IMR-90 (cell line): ENCODE measurements around the gene PPP1R17. TPM values are rescaled to one million over a fixed set of nuclear protein-coding genes. Genes with fewer than 3 reads are reported as not detected.
A peak's percentile ranks its signal among the peaks of the same experiment; 100 is the strongest.

Experiments used
- ATAC-seq: fragments of 200-7000 bp; cut with Tn5 transposase; 2 replicates; pipeline ENCODE4 v1.9.1; 2020; ENCODE audit warnings: low read depth, mild to moderate bottlenecking, moderate library complexity
- BruUV-seq: library from RNA; stranded (reverse); fragments of 400-500 nt; replicated peaks from 2 replicates; lab custom pipeline; 2021; lab: Mats Ljungman, UMichigan
- CTCF ChIA-PET: fragments of 300-600 bp; formaldehyde crosslinking; extraction: SDS; loops from one replicate; lab custom pipeline; 2021; ENCODE audit warnings: antibody characterized with exemption; lab: Yijun Ruan, JAX
- POLR2A ChIA-PET: fragments of 300-600 bp; sonication (Branson Sonifier 250); formaldehyde crosslinking; loops from one replicate; lab custom pipeline; 2022; ENCODE audit warnings: antibody characterized with exemption; ENCODE audit not compliant: unreplicated experiment; lab: Charles Lee
- DNase-seq: peaks from one replicate; pipeline ENCODE4 v3.0.0; 2013
- H2AFZ ChIP-seq: replicated peaks from 2 replicates; pipeline ENCODE3; 2013; ENCODE audit warnings: low read length, mild to moderate bottlenecking; ENCODE audit not compliant: poor library complexity
- H2AK5ac ChIP-seq: 2 replicates; pipeline ENCODE4 v1.6.1; 2013; ENCODE audit warnings: low read depth, low read length, inconsistent platforms
- H2AK9ac ChIP-seq: replicated peaks from 2 replicates; pipeline ENCODE3; 2013; ENCODE audit warnings: mild to moderate bottlenecking, low read depth, low read length, moderate library complexity; ENCODE audit not compliant: poor library complexity
- H2BK120ac ChIP-seq: 2 replicates; pipeline ENCODE4 v1.6.1; 2013; ENCODE audit warnings: low read depth, low read length, inconsistent platforms
- H2BK15ac ChIP-seq: 3 replicates; pipeline ENCODE4 v1.6.1; 2013; ENCODE audit warnings: low read depth, low read length, inconsistent platforms
- H2BK20ac ChIP-seq: 2 replicates; pipeline ENCODE4 v1.6.1; 2013; ENCODE audit warnings: low read depth, mild to moderate bottlenecking, inconsistent platforms, low read length, moderate library complexity
- H2BK5ac ChIP-seq: 2 replicates; pipeline ENCODE4 v1.6.1; 2013; ENCODE audit warnings: mild to moderate bottlenecking, low read depth, low read length, inconsistent platforms; ENCODE audit not compliant: poor library complexity, severe bottlenecking
- H3K14ac ChIP-seq: replicated peaks from 2 replicates; pipeline ENCODE4 v1.6.1; 2013; ENCODE audit warnings: low read depth, low read length, inconsistent platforms
- H3K18ac ChIP-seq: 2 replicates; pipeline ENCODE4 v1.6.1; 2013; ENCODE audit warnings: low read depth, low read length, control low read depth
- H3K23ac ChIP-seq: 2 replicates; pipeline ENCODE4 v1.6.1; 2013; ENCODE audit warnings: low read depth, low read length, inconsistent platforms
- H3K27ac ChIP-seq: 2 replicates; pipeline ENCODE4 v1.5.1; 2013; ENCODE audit warnings: mild to moderate bottlenecking, control low read depth, low read length; ENCODE audit not compliant: insufficient read depth
- H3K27me3 ChIP-seq: 2 replicates; pipeline ENCODE4 v1.6.1; 2013; ENCODE audit warnings: low read length; ENCODE audit not compliant: control insufficient read depth, insufficient read depth
- H3K36me3 ChIP-seq: 2 replicates; pipeline ENCODE4 v1.6.1; 2013; ENCODE audit warnings: low read length, mixed read lengths; ENCODE audit not compliant: control insufficient read depth, insufficient read depth
- H3K4ac ChIP-seq: 2 replicates; pipeline ENCODE4 v1.6.1; 2013; ENCODE audit warnings: low read depth, low read length, inconsistent platforms
- H3K4me1 ChIP-seq: 2 replicates; pipeline ENCODE4 v1.6.1; 2013; ENCODE audit warnings: low read length, mixed read lengths; ENCODE audit not compliant: control insufficient read depth, insufficient read depth
- H3K4me2 ChIP-seq: 2 replicates; pipeline ENCODE4 v1.6.1; 2013; ENCODE audit warnings: low read depth, mild to moderate bottlenecking, control low read depth, low read length, moderate library complexity
- H3K4me3 ChIP-seq: 2 replicates; pipeline ENCODE4 v1.5.1; 2013; ENCODE audit warnings: low read depth, mild to moderate bottlenecking, control low read depth, low read length, moderate library complexity; ENCODE audit not compliant: insufficient read depth
- H3K56ac ChIP-seq: 2 replicates; pipeline ENCODE4 v1.6.1; 2013; ENCODE audit warnings: low read length, inconsistent platforms; ENCODE audit not compliant: insufficient read depth; ENCODE audit errors: extremely low read depth
- H3K79me1 ChIP-seq, 2 experiments: 2 replicates each; pipeline ENCODE4 v1.6.1; 2013; ENCODE audit warnings: low read length in 2 of 2, inconsistent platforms in 1 of 2, low read depth in 1 of 2
- H3K9ac ChIP-seq: 2 replicates; pipeline ENCODE4 v1.6.1; 2013; ENCODE audit warnings: low read depth, low read length, control low read depth
- H3K9me1 ChIP-seq: 2 replicates; pipeline ENCODE4 v1.6.1; 2013; ENCODE audit warnings: low read length, inconsistent platforms; ENCODE audit not compliant: insufficient read depth
- H3K9me3 ChIP-seq: 2 replicates; pipeline ENCODE4 v1.6.1; 2013; ENCODE audit warnings: low read length; ENCODE audit not compliant: control insufficient read depth, insufficient read depth
- H4K20me1 ChIP-seq: 2 replicates; pipeline ENCODE4 v1.6.1; 2013; ENCODE audit warnings: low read length, inconsistent platforms; ENCODE audit not compliant: insufficient read depth
- H4K5ac ChIP-seq: 2 replicates; pipeline ENCODE4 v1.6.1; 2013; ENCODE audit warnings: mild to moderate bottlenecking, low read depth, low read length, control low read depth
- H4K8ac ChIP-seq, 2 experiments: 2 replicates each; pipeline ENCODE4 v1.6.1; 2013; ENCODE audit warnings: low read depth in 2 of 2, low read length in 2 of 2, control low read depth in 1 of 2, inconsistent platforms in 1 of 2
- H4K91ac ChIP-seq: 2 replicates; pipeline ENCODE4 v1.6.1; 2013; ENCODE audit warnings: low read depth, low read length, inconsistent platforms; ENCODE audit not compliant: insufficient read depth
- BHLHE40 ChIP-seq: fragments of 150-350 bp; IDR thresholded peaks from 2 replicates; pipeline ENCODE4 v1.6.1; 2016; ENCODE audit warnings: mild to moderate bottlenecking, low read depth, low read length
- CEBPB ChIP-seq: IDR thresholded peaks from 2 replicates; pipeline ENCODE4 v1.6.1; 2012; ENCODE audit warnings: low read depth, low read length, improper control_type of control experiment
- CHD1 ChIP-seq: IDR thresholded peaks from 2 replicates; pipeline ENCODE4 v1.6.1; 2012; ENCODE audit warnings: low read depth, low read length, improper control_type of control experiment
- CTCF ChIP-seq: conservative IDR thresholded peaks from 2 replicates; pipeline ENCODE4 v1.5.1; 2012; ENCODE audit warnings: mild to moderate bottlenecking, low read depth, low read length, improper control_type of control experiment
- ELK1 ChIP-seq: fragments of 150-350 bp; IDR thresholded peaks from 2 replicates; pipeline ENCODE4 v1.6.1; 2016; ENCODE audit warnings: low read depth, mild to moderate bottlenecking, low read length, moderate library complexity, borderline replicate concordance
- FOS ChIP-seq: fragments of 150-350 bp; IDR thresholded peaks from 2 replicates; pipeline ENCODE4 v1.6.1; 2016; ENCODE audit warnings: low read depth, low read length
- MAFK ChIP-seq: IDR thresholded peaks from 2 replicates; pipeline ENCODE4 v1.6.1; 2012; ENCODE audit warnings: low read depth, low read length, improper control_type of control experiment
- MAZ ChIP-seq: IDR thresholded peaks from 2 replicates; pipeline ENCODE4 v1.6.1; 2012; ENCODE audit warnings: low read depth, mild to moderate bottlenecking, low read length, improper control_type of control experiment, moderate library complexity, borderline replicate concordance
- MXI1 ChIP-seq: IDR thresholded peaks from 2 replicates; pipeline ENCODE4 v1.6.1; 2012; ENCODE audit warnings: low read depth, mild to moderate bottlenecking, low read length, moderate library complexity, borderline replicate concordance
- NFE2L2 ChIP-seq: fragments of 150-350 bp; IDR thresholded peaks from 2 replicates; pipeline ENCODE4 v1.6.1; 2016; ENCODE audit warnings: low read depth, mild to moderate bottlenecking, low read length
- POLR2A ChIP-seq: IDR thresholded peaks from 2 replicates; pipeline ENCODE4 v1.6.1; 2012; ENCODE audit warnings: mild to moderate bottlenecking, low read depth, low read length
- RAD21 ChIP-seq: IDR thresholded peaks from 2 replicates; pipeline ENCODE4 v1.6.1; 2012; ENCODE audit warnings: low read length, improper control_type of control experiment
- RCOR1 ChIP-seq: IDR thresholded peaks from 2 replicates; pipeline ENCODE4 v1.6.1; 2012; ENCODE audit warnings: mild to moderate bottlenecking, low read length, improper control_type of control experiment; ENCODE audit not compliant: insufficient replicate concordance
- RFX5 ChIP-seq: IDR thresholded peaks from 2 replicates; pipeline ENCODE4 v1.8.0; 2012; ENCODE audit warnings: low read depth, mild to moderate bottlenecking, low read length, moderate library complexity
- SMC3 ChIP-seq: fragments of 150-350 bp; IDR thresholded peaks from 2 replicates; pipeline ENCODE4 v1.6.1; 2016; ENCODE audit warnings: low read depth, mild to moderate bottlenecking, antibody characterized with exemption, low read length, moderate library complexity
- USF2 ChIP-seq: fragments of 150-350 bp; IDR thresholded peaks from 2 replicates; pipeline ENCODE4 v1.6.1; 2017; ENCODE audit warnings: mild to moderate bottlenecking, antibody characterized with exemption, low read length, low read depth
- WGBS, 2 experiments: methylation state at CpG; one replicate each; pipeline versions ENCODE4 v1.1.5 to v1.1.7; 2013; ENCODE audit warnings: missing lambda C conversion rate in 2 of 2; ENCODE audit not compliant: insufficient read length in 1 of 2; ENCODE audit errors: extremely low coverage in 2 of 2; 5-methylcytosine and 5-hydroxymethylcytosine counted together
- dilution Hi-C: fragments of 300-500 bp; cut with HindIII; formaldehyde crosslinking; loops from one replicate; pipeline ENCODE4 v1.14.3; 2018; ENCODE audit warnings: low sequenced_read_pairs; ENCODE audit not compliant: unreplicated experiment
- in situ Hi-C: fragments of 300-500 bp; cut with MboI; formaldehyde crosslinking; loops from 3 replicates; pipeline ENCODE4 v1.14.3; 2019; ENCODE audit warnings: low sequenced_read_pairs, inconsistent platforms, mixed read lengths
- intact Hi-C: fragments of 100-400 bp; cut with micrococcal nuclease; formaldehyde crosslinking; loops from 2 replicates; pipeline ENCODE4 v1.10.0; 2022
- polyA plus RNA-seq, 3 experiments: library from polyadenylated mRNA; depleted of rRNA; stranded (reverse); fragments of >200 nt; gene quantifications; 2 replicates each; pipeline ENCODE4 v1.2.3, GENCODE V29; 2012; ENCODE audit warnings: low replicate concordance in 1 of 3
- total RNA-seq: library from RNA; depleted of rRNA; stranded (reverse); fragments of >200 nt; gene quantifications from 2 replicates; pipeline ENCODE4 v1.2.3, GENCODE V29; 2012

PPP1R17 gene
- total and polyA plus RNA-seq, 2 of the 4 experiments (the other 2 are of a cell fraction): not detected

DNA sequence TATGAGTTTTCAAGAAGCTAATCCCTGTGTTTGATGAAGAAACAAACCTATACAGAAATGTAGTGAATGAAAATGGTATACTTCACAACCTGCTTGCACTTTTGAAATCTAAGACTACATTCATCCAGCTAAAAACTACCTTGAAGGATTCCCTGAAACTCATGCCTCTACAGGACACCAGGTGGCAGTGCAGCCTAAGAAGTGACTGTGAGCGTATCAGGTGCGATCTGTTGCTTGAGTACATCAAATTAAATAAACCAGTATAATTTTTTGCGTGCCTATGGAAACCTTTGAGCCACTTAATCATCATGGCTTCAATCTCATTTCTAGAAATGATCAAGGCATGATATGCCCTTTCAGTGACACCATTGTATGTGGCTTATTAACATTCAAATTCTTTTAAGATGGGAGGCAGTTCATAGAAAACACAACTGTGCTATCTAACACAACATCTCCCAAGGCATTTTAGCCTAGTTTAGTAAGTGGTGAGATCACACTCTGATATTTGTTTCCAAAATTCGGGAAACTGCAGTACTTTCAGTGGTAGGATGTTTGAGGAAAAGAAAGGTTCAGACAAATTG, 57.4 kb downstream of the PPP1R17 start:
- in situ Hi-C loops (loop anchor here (5.0 to 10.0 kb wide), 3 partner anchors 458 to 738 kb away; no protein-coding TSS in a partner anchor), dilution Hi-C loops (no loop called here), intact Hi-C loops (loop anchor here (1.0 to 5.0 kb wide), 5 partner anchors 326 to 735 kb away; partner anchors contain the start of gene PDE1C)
- no peak overlapping the region for H2AK9ac ChIP-seq
- H3K23ac ChIP-seq: no peak overlapping the region
- ChIA-PET CTCF (interaction anchor here (0.6 to 1.1 kb wide), 5 partner anchors 16 to 735 kb away, joined by 3 to 13 read pairs (median 3); no protein-coding TSS in a partner anchor), POLR2A (no interaction called here)
- DNase-seq (peak; percentile 73), ATAC-seq (peak; percentile 91)
- no peak overlapping the region for H2BK20ac ChIP-seq
- H4K20me1 ChIP-seq: no peaks in the 10 kb centered on the region
- BruUV-seq: no TSS peak
- no peak overlapping the region for H3K14ac ChIP-seq
- H2AFZ ChIP-seq: no peak overlapping the region
- H3K79me1 ChIP-seq: no peaks in the 10 kb centered on the region
- H2BK15ac ChIP-seq: no peak overlapping the region
- no peak overlapping the region for H3K4me2 ChIP-seq
- H3K4me1 ChIP-seq: peaks cover 3% of the 10 kb centered on the region; the same call in 1 of the 2 replicates
- H2BK120ac ChIP-seq: no peak overlapping the region
- no peak overlapping the region for H3K4ac ChIP-seq
- H3K56ac ChIP-seq: no peak overlapping the region
- no peak overlapping the region for H4K91ac ChIP-seq
- H3K9ac ChIP-seq: no peak overlapping the region
- no peaks in the 10 kb centered on the region for H3K27me3 ChIP-seq
- no peaks in the 10 kb centered on the region for H3K36me3 ChIP-seq
- no peak overlapping the region for H4K8ac ChIP-seq
- no peak overlapping the region for H2BK5ac ChIP-seq
- no CpG with 5 or more reads among the region's 4 CpGs for WGBS, 2 experiments
- no peak overlapping the region for H4K5ac ChIP-seq
- H2AK5ac ChIP-seq: no peak overlapping the region
- no peak for TF ChIP-seq ELK1
- TF ChIP-seq RFX5: no peak
- TF ChIP-seq MAFK: no peak
- no peak for TF ChIP-seq USF2
- peak; percentile 95 for TF ChIP-seq RAD21
- TF ChIP-seq NFE2L2: no peak
- no peak for TF ChIP-seq MXI1
- no peak for TF ChIP-seq RCOR1
- no peak for TF ChIP-seq FOS
- no peak for TF ChIP-seq BHLHE40
- peak; percentile 45; the same call in 1 of the 2 replicates for TF ChIP-seq POLR2A
- no peak for TF ChIP-seq CHD1
- peak; percentile 91 for TF ChIP-seq CTCF
- no peak for TF ChIP-seq MAZ
- TF ChIP-seq SMC3: peak; percentile 97
- TF ChIP-seq CEBPB: no peak
- no peak overlapping the region for H3K18ac ChIP-seq
- H3K9me1 ChIP-seq: no peaks in the 10 kb centered on the region
- H3K4me3 ChIP-seq: no peak overlapping the region
- H3K27ac ChIP-seq: no peak overlapping the region
- no peaks in the 10 kb centered on the region for H3K9me3 ChIP-seq
